ENCODE data around the gene GPR78.
A peak's percentile ranks its signal among the peaks of the same experiment; 100 is the strongest.

The GPR78 gene

GRCh38 chr4:8545439-8545765 is 34.8 kb upstream of the GPR78 start:
- H3K4me3 ChIP-seq (replicated peaks; ENCODE audit: low read depth, low read length), result no peak overlapping the region
- DNase-seq (ENCODE audit: extremely low read depth, low read depth), result no peak
- no peak for TF ChIP-seq CTCF (IDR thresholded peaks at IDR 0.05; ENCODE audit: low read depth, low read length, missing control alignments)

GRCh38 chr4:8546766-8547107 is 33.5 kb upstream of the GPR78 start:
- TF ChIP-seq CTCF (IDR thresholded peaks at IDR 0.05; ENCODE audit: low read depth, low read length, missing control alignments), result no peak
- DNase-seq (ENCODE audit: extremely low read depth, low read depth), result no peak
- H3K4me3 ChIP-seq (replicated peaks; ENCODE audit: low read depth, low read length), result no peak overlapping the region

- TF ChIP-seq CTCF (IDR thresholded peaks at IDR 0.05; ENCODE audit: low read depth, low read length, missing control alignments), result peak; percentile 36
- DNase-seq (ENCODE audit: extremely low read depth, low read depth), result no peak
- no peak overlapping the region for H3K4me3 ChIP-seq (replicated peaks; ENCODE audit: low read depth, low read length)
Measured at GRCh38 chr4:8547108-8547911, 32.9 kb upstream of the GPR78 start.

GRCh38 chr4:8547912-8548730 is 32.1 kb upstream of the GPR78 start:
- no peak for TF ChIP-seq CTCF (IDR thresholded peaks at IDR 0.05; ENCODE audit: low read depth, low read length, missing control alignments)
- no peak for DNase-seq (ENCODE audit: extremely low read depth, low read depth)
- H3K4me3 ChIP-seq (replicated peaks; ENCODE audit: low read depth, low read length), result no peak overlapping the region

GRCh38 chr4:8548731-8549351 is 31.4 kb upstream of the GPR78 start:
- H3K4me3 ChIP-seq (replicated peaks; ENCODE audit: low read depth, low read length), result no peak overlapping the region
- DNase-seq (ENCODE audit: extremely low read depth, low read depth), result no peak
- no peak for TF ChIP-seq CTCF (IDR thresholded peaks at IDR 0.05; ENCODE audit: low read depth, low read length, missing control alignments)

GRCh38 chr4:8549352-8549931 is 30.8 kb upstream of the GPR78 start:
- TF ChIP-seq CTCF (IDR thresholded peaks at IDR 0.05; ENCODE audit: low read depth, low read length, missing control alignments), result no peak
- no peak for DNase-seq (ENCODE audit: extremely low read depth, low read depth)
- no peak overlapping the region for H3K4me3 ChIP-seq (replicated peaks; ENCODE audit: low read depth, low read length)
